GM18508 (cell line): ENCODE results near the gene TBL3.

Experiments used
- ATAC-seq: cut with Tn5 transposase; IDR thresholded peaks from one replicate; pipeline ENCODE4 v1.9.1; 2021; ENCODE audit warnings: moderate number of reproducible peaks; ENCODE audit not compliant: insufficient read depth, unreplicated experiment

Gene TBL3

DNA sequence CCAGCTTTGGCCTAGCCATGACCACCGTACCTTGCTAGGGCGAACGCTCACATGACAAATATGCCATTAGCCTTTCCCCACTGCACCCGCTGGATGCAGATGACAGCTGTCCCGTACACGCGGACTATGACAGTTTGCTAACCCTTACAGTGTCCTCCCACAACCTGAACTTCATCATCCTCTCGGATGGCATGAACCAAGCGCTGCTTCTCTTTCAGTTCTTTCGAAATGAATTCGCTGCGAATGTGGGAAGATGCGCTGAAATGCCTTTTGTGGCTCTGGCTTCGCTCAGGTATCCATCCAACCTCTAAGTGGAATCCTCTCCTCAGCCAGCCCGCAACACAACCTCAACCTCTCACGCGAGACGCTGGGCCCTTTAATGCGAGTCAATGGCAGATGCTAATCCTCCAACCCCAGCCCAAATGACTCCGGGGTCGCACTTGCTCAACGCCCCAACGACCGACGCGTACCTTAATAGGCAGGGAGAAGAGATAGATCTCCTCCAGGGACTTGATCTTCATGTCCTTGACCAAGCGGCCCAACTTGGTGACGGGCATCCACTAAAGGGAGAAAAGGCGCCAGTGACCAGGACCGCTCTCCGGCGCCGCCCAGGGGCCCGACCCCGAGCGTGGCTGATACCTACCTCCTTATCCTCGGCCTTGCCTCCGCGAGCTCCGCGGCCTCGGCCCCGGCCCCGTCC, 7.9 kb upstream of the TBL3 start:
- no peak for ATAC-seq

DNA sequence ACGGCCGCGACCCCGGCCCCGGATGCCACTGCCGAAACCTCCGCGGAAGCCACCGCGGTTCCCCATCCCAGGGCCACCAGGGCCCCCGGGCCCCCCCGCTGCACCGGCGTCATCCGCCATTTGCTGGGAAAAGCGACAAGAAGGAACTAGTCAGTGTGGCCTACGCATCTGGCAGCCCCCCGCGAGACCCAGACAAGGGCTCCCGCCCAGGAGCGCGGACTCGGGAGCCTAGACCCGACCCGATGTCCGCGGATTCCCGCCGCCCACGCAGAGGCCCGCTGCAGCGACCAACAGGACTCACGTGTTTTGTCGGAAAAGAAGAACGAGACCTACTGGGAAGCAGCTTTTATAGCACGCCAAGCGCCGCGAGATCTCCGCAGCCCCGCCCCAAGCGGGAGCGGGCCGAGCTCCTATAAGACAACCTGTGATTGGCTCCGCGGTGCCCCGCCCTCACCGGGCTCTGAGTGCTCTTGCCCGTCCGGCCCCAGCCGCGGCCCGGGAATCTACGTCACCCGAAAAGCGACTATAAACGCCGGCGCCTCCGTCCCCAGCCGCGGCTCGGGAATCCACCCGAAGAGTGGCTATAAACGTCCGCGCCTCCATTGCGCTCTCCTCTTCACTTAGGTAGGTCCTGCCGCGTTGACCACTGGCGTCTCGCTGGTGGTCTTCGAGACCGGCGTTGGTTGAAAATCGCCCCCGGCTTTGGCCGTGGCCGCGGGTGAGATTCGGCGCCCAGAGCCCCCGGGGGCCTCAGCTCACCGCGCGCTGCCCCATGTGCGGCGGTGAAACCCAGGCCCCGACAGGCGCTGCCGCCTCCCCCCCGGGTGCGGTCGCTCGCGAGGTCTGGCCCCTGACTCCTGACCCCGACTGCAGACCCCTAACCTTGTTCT, 7.1 kb upstream of the TBL3 start, which contains the start of gene RPS2:
Gene RPS2, minus strand, starts transcription at position 321 of the 890 bp plus-strand sequence. Its CDS starts 201 bp downstream, at position 120.
- peak; percentile 45 for ATAC-seq

- no peak for ATAC-seq
Measured at GRCh38 chr16:1965396-1966001, 6.4 kb upstream of the TBL3 start.

GRCh38 chr16:1966460-1966859, 5.4 kb upstream of the TBL3 start, which contains the start of gene RNF151:
Gene RNF151 (plus strand): TSS chr16:1966856. CDS start chr16:1966882, 26 bp downstream.
- ATAC-seq: no peak

GRCh38 chr16:1968146-1968953, 3.5 kb upstream of the TBL3 start:
- no peak for ATAC-seq

GRCh38 chr16:1972490-1972877, 631 bp downstream of the TBL3 start:
- no peak for ATAC-seq

DNA sequence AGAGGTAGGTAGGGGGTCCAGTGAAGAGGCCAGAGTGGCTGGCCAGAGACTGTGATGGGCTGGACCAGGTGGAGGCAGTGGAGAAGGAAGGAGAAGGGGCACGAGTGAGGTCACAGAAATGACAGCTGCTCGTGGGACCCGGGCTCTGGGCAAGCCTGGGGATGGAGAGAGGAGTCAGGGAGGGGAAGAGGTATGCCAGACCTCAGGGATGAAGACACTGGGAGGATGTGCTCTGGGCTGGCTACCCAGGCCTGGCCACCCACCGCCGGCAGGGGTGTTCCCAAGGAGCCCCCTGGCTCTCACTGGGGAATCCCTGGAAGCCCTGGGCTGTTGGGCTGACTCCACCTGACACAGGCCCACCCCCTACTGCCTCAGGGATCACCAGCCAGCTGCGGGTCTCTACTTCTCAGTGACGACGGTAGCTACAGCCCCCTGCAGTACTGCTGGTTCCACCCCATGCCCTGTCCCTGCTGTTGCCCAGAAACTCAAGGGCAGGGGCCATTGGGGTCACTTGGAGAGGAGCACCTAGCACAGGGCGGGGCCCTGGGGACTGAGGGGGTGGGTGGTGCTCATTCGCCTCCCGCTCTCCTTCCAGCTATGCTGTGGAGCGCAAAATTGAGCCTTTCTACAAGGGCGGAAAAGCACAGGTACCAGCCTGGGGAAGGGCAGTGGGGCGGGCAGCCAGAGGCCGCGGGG, 1.8 kb downstream of the TBL3 start:
- no peak for ATAC-seq

DNA sequence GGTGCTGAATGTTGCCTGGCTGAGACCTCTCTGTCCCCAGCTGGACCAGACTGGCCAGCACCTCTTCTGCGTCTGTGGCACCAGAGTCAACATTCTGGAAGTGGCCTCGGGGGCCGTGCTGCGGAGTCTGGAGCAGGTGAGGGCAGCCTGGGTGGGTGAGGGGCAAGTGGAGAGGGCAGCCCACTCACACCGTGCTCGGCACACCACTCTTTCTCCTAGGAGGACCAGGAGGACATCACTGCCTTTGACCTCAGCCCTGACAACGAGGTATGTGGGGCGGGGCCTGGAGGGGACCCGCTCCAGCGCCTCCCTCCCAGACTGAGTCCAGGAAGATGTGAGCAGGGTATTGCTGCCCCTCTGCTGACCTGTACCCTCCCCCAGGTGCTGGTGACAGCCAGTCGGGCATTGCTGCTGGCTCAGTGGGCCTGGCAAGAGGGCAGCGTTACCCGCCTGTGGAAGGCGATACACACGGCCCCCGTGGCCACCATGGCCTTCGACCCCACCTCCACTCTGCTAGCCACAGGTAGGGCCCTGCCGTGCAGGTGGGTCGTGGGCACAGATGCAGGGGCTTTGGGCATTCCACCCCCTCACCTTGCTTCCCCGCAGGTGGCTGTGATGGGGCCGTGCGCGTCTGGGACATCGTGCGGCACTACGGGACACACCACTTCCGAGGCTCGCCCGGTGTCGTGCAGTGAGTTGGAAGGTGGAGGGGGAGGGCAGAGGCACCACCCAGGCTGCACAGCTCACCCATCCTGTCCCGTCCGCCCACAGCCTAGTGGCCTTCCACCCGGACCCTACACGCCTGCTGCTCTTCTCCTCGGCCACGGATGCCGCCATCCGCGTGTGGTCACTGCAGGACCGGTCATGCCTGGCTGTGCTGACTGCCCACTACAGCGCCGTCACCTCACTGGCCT, 2.6 kb downstream of the TBL3 start:
- ATAC-seq: no peak

GRCh38 chr16:1975432-1976215, 3.8 kb downstream of the TBL3 start:
- no peak for ATAC-seq

GRCh38 chr16:1976216-1976520, 4.3 kb downstream of the TBL3 start:
- ATAC-seq: no peak

- no peak for ATAC-seq
Measured at GRCh38 chr16:1976951-1977874, 5.4 kb downstream of the TBL3 start.

GRCh38 chr16:1977875-1978268, 6.0 kb downstream of the TBL3 start:
- ATAC-seq: no peak

DNA sequence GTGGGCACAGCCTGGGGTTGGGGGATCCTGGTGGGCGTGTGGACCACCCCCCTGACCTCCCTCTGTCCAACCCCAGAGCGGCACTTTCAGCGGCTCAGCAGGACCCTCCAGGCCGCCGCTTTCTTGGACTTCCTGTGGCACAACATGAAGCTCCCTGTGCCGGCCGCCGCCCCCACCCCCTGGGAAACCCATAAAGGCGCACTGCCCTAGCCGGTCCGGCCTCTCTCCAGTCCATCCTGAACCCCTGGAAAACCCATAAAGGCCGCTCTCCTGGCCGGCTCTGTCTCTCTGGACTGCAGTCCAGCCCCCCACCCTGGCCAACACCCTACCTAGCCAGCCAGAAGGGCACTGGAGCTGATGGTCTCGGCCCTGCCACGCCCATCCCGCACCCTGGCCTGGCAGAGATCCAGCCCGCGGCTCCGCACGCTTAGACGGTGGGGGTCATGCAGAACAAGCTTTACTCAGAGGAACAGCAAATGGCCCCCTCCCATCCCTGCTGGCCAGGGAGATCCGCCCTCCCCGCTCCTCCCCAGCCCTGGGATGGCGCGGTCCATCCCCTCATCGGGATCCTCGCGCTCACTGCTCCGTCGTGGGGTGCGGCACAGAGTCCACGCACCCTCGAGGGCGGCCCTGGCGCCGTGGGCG, 6.7 kb downstream of the TBL3 start:
- ATAC-seq: no peak

GRCh38 chr16:1979271-1980029, 7.6 kb downstream of the TBL3 start:
- ATAC-seq: no peak

DNA sequence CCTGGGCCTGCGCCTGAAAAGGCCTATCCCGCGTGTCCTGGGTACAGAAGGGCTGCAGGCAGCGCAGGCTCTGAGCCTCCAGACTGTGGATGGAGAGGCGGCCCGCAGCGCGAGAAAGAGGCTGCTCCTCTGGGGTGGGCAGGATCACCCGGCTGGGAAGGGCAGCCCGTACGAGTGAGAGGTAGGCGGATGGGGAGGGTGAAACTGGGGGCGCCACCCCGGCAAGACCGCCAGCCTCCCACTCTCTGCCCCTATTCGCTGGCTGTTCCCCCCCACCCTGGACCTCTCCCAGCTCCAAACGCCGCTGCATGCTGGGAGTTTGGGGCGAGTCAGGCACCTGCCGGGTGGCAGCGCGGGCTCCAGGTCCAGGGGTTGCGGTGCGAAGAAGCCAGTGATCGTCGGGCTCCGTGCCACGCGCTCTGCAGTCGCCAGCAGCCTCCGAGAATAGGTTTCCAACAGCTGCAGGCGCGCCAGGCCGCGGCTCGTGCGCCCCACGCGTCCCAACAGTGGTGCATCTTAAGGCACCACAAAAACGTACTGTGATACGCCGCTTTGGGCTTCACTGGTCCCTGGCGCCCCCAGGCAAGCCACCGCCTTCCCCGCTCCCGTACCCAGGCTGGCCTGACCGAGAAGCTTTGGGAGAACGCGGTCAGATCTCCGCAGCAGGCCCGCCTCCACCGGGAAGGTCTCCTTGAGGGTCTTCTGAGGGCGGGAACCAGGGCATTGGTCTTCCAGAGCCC, 8.3 kb downstream of the TBL3 start:
- no peak for ATAC-seq
